ENCODE measurements around the gene INPP5A.
A peak's percentile ranks its signal among the peaks of the same experiment; 100 is the strongest.

INPP5A gene

DNA sequence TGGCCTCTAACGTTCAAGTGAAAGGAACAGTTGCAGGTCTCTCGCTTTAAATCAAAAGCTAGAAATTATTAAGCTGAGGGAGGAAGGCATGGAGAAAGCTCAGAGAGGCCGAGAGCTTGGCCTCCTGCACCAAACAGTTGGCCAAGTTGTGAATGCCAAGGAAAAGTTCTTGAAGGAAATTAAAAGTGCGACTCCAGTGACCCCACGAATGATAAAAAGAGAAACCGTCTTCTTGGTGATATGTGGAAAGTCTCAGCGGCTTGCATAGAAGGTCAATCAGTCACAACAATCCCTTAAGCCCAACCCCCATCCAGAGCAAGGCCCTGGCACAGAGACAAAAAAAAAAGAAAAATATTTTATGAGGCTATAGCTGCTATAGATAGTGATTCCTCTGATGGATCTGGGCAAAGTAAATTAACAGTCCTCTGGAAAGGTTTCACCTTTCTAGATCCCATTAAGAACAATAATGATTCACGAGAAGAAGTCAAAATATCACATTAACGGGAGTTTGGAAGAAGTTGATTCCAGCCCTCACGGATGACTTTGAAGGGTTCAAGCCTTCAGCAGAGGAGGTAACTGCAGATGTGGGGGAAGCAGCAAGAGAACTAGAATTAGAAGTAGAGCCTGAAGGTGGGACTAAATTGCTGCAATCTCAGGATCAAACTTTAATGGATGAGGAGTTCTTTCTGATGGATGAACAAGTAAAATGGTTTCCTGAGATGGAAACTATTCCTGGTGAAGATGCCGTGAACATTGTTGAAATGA is 42.5 kb upstream of the INPP5A start:
- Histone ChIP-seq H3K18ac (ENCODE audit: low read length) (no peak overlapping the region), H3K14ac (ENCODE audit: low read length) (no peak overlapping the region), H2BK120ac (ENCODE audit: low read depth, low read length) (no peak overlapping the region), H3K4ac (ENCODE audit: low read length) (no peak overlapping the region), H2BK15ac (ENCODE audit: low read length) (no peak overlapping the region), H3K23ac (ENCODE audit: low read depth, low read length, poor library complexity) (no peak overlapping the region), H4K91ac (ENCODE audit: low read depth, low read length, poor library complexity) (no peak overlapping the region), H3K27me3 (ENCODE audit: control insufficient read depth in 3 of 3, insufficient read depth in 3 of 3, low read depth in 1 of 3, low read length in 3 of 3) (peaks cover 0 to 14% (median 0%) of the 10 kb centered on the region in 3 experiments), H3K4me1 (ENCODE audit: control insufficient read depth in 2 of 2, insufficient read depth in 1 of 2, low read depth in 1 of 2, low read length in 2 of 2) (peaks cover 7 to 12% of the 10 kb centered on the region in 2 donors), H3K79me1 (ENCODE audit: low read depth, low read length) (no peaks in the 10 kb centered on the region), H3K27ac (replicated peaks; ENCODE audit: low read length) (no peak overlapping the region), H3K4me3 (ENCODE audit: low read length in 2 of 2) (no peak overlapping the region), H2AK5ac (ENCODE audit: low read depth, low read length) (no peak overlapping the region), H2BK5ac (ENCODE audit: low read length) (no peak overlapping the region), H2BK12ac (ENCODE audit: low read length) (no peak overlapping the region), H3K9ac (ENCODE audit: low read depth, low read length, poor library complexity) (no peak overlapping the region), H2AFZ (ENCODE audit: low read length) (no peak overlapping the region), H3K36me3 (replicated peaks in 1 of 2; ENCODE audit: control insufficient read depth in 2 of 2, insufficient read depth in 2 of 2, low read length in 2 of 2) (no peaks in the 10 kb centered on the region), H3K4me2 (ENCODE audit: insufficient read depth, low read length, poor library complexity, severe bottlenecking) (no peak overlapping the region), H4K8ac (ENCODE audit: low read depth, low read length) (no peak overlapping the region), H3K9me3 (replicated peaks in 1 of 2; ENCODE audit: control insufficient read depth in 2 of 2, insufficient read depth in 1 of 2, low read depth in 1 of 2, low read length in 2 of 2) (no peaks in the 10 kb centered on the region)
- DNase-seq (ENCODE audit: low spot score) = no peak
- WGBS, 2 donors (ENCODE audit: extremely low coverage in 2 of 2, insufficient read length in 2 of 2, insufficient replicate concordance in 1 of 2) = no CpG with 5 or more reads among the region's 11 CpGs

DNA sequence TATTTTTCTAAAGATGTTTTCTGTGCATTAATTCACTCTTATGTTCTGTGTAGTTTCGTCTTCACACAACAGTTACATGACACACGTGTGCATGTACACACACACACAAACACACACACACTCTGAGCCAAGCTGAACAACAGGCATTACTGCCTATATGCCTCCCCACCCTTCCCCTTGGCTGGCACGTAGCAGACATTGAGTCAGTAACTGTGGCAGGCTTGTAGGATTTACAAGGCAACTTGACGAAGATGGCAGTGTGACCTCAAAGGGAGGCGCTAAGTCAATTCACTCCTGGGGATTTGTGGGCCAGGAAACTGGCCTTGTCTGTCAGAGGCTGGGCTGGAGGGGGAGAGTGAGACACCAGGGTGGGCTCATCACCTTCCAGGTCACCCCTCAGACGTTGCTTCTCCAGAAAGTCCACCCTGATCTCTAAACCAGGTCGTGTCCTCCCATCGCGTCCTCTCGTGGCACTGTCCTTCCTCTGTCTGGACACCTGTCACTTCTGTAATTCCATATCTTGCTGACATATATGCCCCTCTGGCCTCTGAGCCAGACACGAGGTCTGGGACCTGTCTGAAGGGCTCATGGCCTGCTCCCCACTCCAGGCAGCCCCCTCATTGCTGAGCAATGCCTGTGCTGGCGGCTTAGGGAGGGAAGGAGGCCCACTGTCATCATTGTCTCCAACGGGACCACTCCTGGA is 41.1 kb upstream of the INPP5A start:
- Histone ChIP-seq H4K8ac (ENCODE audit: low read depth, low read length) (no peak overlapping the region), H3K4ac (ENCODE audit: low read length) (no peak overlapping the region), H3K14ac (ENCODE audit: low read length) (no peak overlapping the region), H2BK5ac (ENCODE audit: low read length) (no peak overlapping the region), H2BK15ac (ENCODE audit: low read length) (peak overlapping the region; percentile 10), H3K9me3 (replicated peaks in 1 of 2; ENCODE audit: control insufficient read depth in 2 of 2, insufficient read depth in 1 of 2, low read depth in 1 of 2, low read length in 2 of 2) (no peaks in the 10 kb centered on the region), H3K79me1 (ENCODE audit: low read depth, low read length) (peaks cover 2% of the 10 kb centered on the region), H3K4me3 (ENCODE audit: low read length in 2 of 2) (no peak overlapping the region), H2BK120ac (ENCODE audit: low read depth, low read length) (no peak overlapping the region), H3K27ac (replicated peaks; ENCODE audit: low read length) (no peak overlapping the region), H2AK5ac (ENCODE audit: low read depth, low read length) (no peak overlapping the region), H3K4me2 (ENCODE audit: insufficient read depth, low read length, poor library complexity, severe bottlenecking) (no peak overlapping the region), H3K9ac (ENCODE audit: low read depth, low read length, poor library complexity) (peak overlapping the region; percentile 70), H3K4me1 (ENCODE audit: control insufficient read depth in 2 of 2, insufficient read depth in 1 of 2, low read depth in 1 of 2, low read length in 2 of 2) (peaks cover 7 to 12% of the 10 kb centered on the region in 2 donors), H3K36me3 (replicated peaks in 1 of 2; ENCODE audit: control insufficient read depth in 2 of 2, insufficient read depth in 2 of 2, low read length in 2 of 2) (no peaks in the 10 kb centered on the region), H3K18ac (ENCODE audit: low read length) (peak overlapping the region; percentile 84), H3K23ac (ENCODE audit: low read depth, low read length, poor library complexity) (no peak overlapping the region), H3K27me3 (ENCODE audit: control insufficient read depth in 3 of 3, insufficient read depth in 3 of 3, low read depth in 1 of 3, low read length in 3 of 3) (peaks cover 0 to 20% (median 3%) of the 10 kb centered on the region in 3 experiments), H2AFZ (ENCODE audit: low read length) (no peak overlapping the region), H2BK12ac (ENCODE audit: low read length) (no peak overlapping the region), H4K91ac (ENCODE audit: low read depth, low read length, poor library complexity) (no peak overlapping the region)
- WGBS, 2 donors (ENCODE audit: extremely low coverage in 2 of 2, insufficient read length in 2 of 2, insufficient replicate concordance in 1 of 2) = no CpG with 5 or more reads among the region's 13 CpGs
- no peak for DNase-seq (ENCODE audit: low spot score)

DNA sequence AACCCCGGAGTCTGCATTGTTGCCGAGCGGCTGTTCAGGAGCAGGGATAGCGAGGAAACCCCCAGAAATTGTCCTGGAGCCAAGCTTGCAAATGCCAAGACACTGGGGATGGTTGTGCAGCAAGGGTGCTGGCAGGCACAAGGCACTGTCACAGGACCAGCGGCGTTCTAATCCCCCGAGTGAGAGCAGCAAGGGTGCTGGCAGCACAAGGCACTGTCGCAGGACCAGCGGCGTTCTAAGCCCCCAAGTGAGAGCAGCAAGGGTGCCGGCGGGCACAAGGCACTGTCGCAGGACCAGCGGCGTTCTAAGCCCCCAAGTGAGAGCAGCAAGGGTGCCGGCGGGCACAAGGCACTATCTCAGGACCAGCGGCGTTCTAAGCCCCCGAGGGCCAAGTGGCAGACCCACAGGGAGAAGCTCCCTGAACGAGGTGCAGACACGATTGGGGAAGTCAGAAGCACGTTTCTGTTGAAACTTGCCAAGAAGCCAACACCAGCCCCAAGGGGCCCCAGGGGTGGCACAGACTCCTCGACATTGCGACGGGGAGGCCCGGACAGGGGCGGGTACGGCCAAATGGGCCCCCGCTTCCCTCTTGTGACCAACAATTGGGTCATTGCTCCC is 40.4 kb upstream of the INPP5A start:
- H4K8ac ChIP-seq (ENCODE audit: low read depth, low read length) = no peak overlapping the region
- no peak overlapping the region for H4K91ac ChIP-seq (ENCODE audit: low read depth, low read length, poor library complexity)
- H2BK12ac ChIP-seq (ENCODE audit: low read length) = no peak overlapping the region
- H2BK120ac ChIP-seq (ENCODE audit: low read depth, low read length) = no peak overlapping the region
- no peak overlapping the region for H3K23ac ChIP-seq (ENCODE audit: low read depth, low read length, poor library complexity)
- no peak overlapping the region for H2AK5ac ChIP-seq (ENCODE audit: low read depth, low read length)
- no peak overlapping the region for H2AFZ ChIP-seq (ENCODE audit: low read length)
- H3K4ac ChIP-seq (ENCODE audit: low read length) = no peak overlapping the region
- H3K27ac ChIP-seq (replicated peaks; ENCODE audit: low read length) = no peak overlapping the region
- peaks cover 7 to 9% of the 10 kb centered on the region in 2 donors for H3K4me1 ChIP-seq (ENCODE audit: control insufficient read depth in 2 of 2, insufficient read depth in 1 of 2, low read depth in 1 of 2, low read length in 2 of 2)
- no peaks in the 10 kb centered on the region for H3K9me3 ChIP-seq (replicated peaks in 1 of 2; ENCODE audit: control insufficient read depth in 2 of 2, insufficient read depth in 1 of 2, low read depth in 1 of 2, low read length in 2 of 2)
- H3K4me2 ChIP-seq (ENCODE audit: insufficient read depth, low read length, poor library complexity, severe bottlenecking) = no peak overlapping the region
- H3K36me3 ChIP-seq (replicated peaks in 1 of 2; ENCODE audit: control insufficient read depth in 2 of 2, insufficient read depth in 2 of 2, low read length in 2 of 2) = no peaks in the 10 kb centered on the region
- no peak overlapping the region for H2BK5ac ChIP-seq (ENCODE audit: low read length)
- peak overlapping the region; percentile 84 for H3K18ac ChIP-seq (ENCODE audit: low read length)
- H3K27me3 ChIP-seq (ENCODE audit: control insufficient read depth in 3 of 3, insufficient read depth in 3 of 3, low read depth in 1 of 3, low read length in 3 of 3) = peaks cover 0 to 20% (median 3%) of the 10 kb centered on the region in 3 experiments
- H3K14ac ChIP-seq (ENCODE audit: low read length) = no peak overlapping the region
- peak overlapping the region; percentile 10 for H2BK15ac ChIP-seq (ENCODE audit: low read length)
- DNase-seq (ENCODE audit: low spot score) = no peak
- H3K79me1 ChIP-seq (ENCODE audit: low read depth, low read length) = peaks cover 3% of the 10 kb centered on the region
- no CpG with 5 or more reads among the region's 30 CpGs for WGBS, 2 donors (ENCODE audit: extremely low coverage in 2 of 2, insufficient read length in 2 of 2, insufficient replicate concordance in 1 of 2)
- H3K9ac ChIP-seq (ENCODE audit: low read depth, low read length, poor library complexity) = no peak overlapping the region
- no peak overlapping the region for H3K4me3 ChIP-seq (ENCODE audit: low read length in 2 of 2)

Measured in neuronal stem cell (in vitro differentiated cells).